Upper lobe of left lung (tissue), 6 donors: Measurements from ENCODE around the gene PKNOX1. TPM values are rescaled to one million over a fixed set of nuclear protein-coding genes. Genes with fewer than 3 reads are reported as not detected.
"Not testable (repeated sequence)": the region's sequence is repeated elsewhere in the genome, so short reads cannot be mapped to it uniquely, and the experiment has no call there.

Experiments
- ATAC-seq, 2 donors: fragments of 200-7000 bp; cut with Tn5 transposase; one replicate each; pipeline ENCODE4 v1.9.1; 2022; ENCODE audit warnings: mild to moderate bottlenecking in 2 of 2, moderate library complexity in 2 of 2; ENCODE audit not compliant: low FRiP score in 2 of 2
- DNase-seq, 2 donors: peaks; one replicate each; pipeline ENCODE4 v3.0.0-alpha.2; 2019 to 2020
- H3K27ac ChIP-seq, 4 donors: fragments of 200-600 bp; sonication (generic); one replicate each; pipeline ENCODE4 v1.5.1; 2016 to 2019
- H3K27me3 ChIP-seq, 4 donors: fragments of 200-600 bp; sonication (generic); one replicate each; pipeline ENCODE4 v1.5.1; 2017 to 2019
- H3K36me3 ChIP-seq, 4 donors: fragments of 200-600 bp; sonication (generic); one replicate each; pipeline ENCODE4 v1.5.1; 2016 to 2019
- H3K4me1 ChIP-seq, 4 donors: fragments of 200-600 bp; sonication (generic); one replicate each; pipeline ENCODE4 v1.5.1; 2018 to 2019
- H3K4me3 ChIP-seq, 4 donors: fragments of 200-600 bp; sonication (generic); one replicate each; pipeline ENCODE4 v1.5.1; 2017 to 2019; ENCODE audit warnings: mild to moderate bottlenecking in 2 of 4, moderate library complexity in 1 of 4
- H3K9me3 ChIP-seq, 4 donors: fragments of 200-600 bp; sonication (generic); one replicate each; pipeline ENCODE4 v1.5.1; 2018 to 2019
- EP300 ChIP-seq, 4 donors: sonication (generic); formaldehyde crosslinking; IDR thresholded peaks; one replicate each; pipeline ENCODE4 v1.5.1; 2017; ENCODE audit warnings: antibody characterized with exemption in 4 of 4, control low read depth in 2 of 4
- POLR2A ChIP-seq, 4 donors: fragments of 450-650 bp; IDR thresholded peaks; one replicate each; pipeline ENCODE4 v1.5.1; 2016 to 2017; ENCODE audit warnings: antibody characterized with exemption in 4 of 4, mild to moderate bottlenecking in 2 of 4
- POLR2AphosphoS5 ChIP-seq, 2 donors: sonication (generic); formaldehyde crosslinking; IDR thresholded peaks; one replicate each; pipeline ENCODE4 v1.5.1; 2017; ENCODE audit warnings: antibody characterized with exemption in 2 of 2
- WGBS, 2 donors: methylation state at CpG; one replicate each; pipeline ENCODE4 v1.1.5; 2017 to 2018; 5-methylcytosine and 5-hydroxymethylcytosine counted together
- total RNA-seq, 6 donors: library from RNA; depleted of rRNA in 4 of 6; stranded (reverse); fragments of >200 nt in 4 of 6; gene quantifications; one replicate each; pipeline versions ENCODE4 v1.1.0 to v1.2.1, GENCODE V29; 2016 to 2021
- TF ChIP-seq, protein P1 (sequence below), 6 experiments: fragments of 450-650 bp in 4 of 6; fragments of 200-600 bp in 2 of 6; sonication (generic) in 2 of 6; IDR thresholded peaks; one replicate each; pipeline ENCODE4 v1.5.1; 2016 to 2019; ENCODE audit warnings: antibody characterized with exemption in 6 of 6
- donor health status: DM: no; HTN: no; CAD: no; lungs with moderate emphysema.
- donor health status: DM: no; HTN: yes; CAD: no; lungs with severe emphysema.

Gene PKNOX1
- total RNA-seq, 6 donors from 2014 or later: 9.7 to 54.5 (median 11.5) TPM

DNA sequence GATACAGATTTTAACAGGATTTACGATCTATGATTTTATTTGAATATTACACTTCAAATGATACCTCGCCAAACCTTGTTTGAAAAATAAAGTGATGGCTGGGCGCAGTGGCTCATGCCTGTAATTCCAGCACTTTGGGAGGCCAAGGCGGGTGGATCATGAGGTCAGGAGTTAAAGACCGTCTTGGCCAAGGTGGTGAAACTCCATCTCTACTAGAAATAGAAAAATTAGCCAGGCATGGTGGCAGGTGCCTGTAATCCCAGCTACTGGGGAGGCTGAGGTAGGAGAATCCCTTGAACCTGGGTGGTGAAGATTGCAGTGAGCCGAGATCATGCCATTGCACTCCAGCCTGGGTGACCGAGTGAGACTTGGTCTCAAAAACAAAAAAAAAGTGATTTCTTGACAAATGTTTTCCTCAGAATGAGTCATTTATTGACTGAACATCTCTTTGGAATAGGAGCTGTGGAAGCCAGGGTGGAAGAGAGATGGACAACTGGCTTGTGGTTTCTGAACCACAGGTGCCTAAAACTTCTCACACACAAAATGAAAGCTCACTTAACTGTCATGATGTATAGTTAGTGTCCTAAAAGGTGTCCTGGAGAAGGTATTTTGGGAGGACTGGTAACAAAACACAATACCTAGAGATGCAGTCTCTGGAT lies 11.9 kb downstream of the PKNOX1 start:
- TF ChIP-seq POLR2AphosphoS5 (IDR thresholded peaks at IDR 0.05) (no peak), EP300 (IDR thresholded peaks at IDR 0.05) (no peak), POLR2A (IDR thresholded peaks at IDR 0.05) (no peak)
- TF ChIP-seq, protein P1, sequence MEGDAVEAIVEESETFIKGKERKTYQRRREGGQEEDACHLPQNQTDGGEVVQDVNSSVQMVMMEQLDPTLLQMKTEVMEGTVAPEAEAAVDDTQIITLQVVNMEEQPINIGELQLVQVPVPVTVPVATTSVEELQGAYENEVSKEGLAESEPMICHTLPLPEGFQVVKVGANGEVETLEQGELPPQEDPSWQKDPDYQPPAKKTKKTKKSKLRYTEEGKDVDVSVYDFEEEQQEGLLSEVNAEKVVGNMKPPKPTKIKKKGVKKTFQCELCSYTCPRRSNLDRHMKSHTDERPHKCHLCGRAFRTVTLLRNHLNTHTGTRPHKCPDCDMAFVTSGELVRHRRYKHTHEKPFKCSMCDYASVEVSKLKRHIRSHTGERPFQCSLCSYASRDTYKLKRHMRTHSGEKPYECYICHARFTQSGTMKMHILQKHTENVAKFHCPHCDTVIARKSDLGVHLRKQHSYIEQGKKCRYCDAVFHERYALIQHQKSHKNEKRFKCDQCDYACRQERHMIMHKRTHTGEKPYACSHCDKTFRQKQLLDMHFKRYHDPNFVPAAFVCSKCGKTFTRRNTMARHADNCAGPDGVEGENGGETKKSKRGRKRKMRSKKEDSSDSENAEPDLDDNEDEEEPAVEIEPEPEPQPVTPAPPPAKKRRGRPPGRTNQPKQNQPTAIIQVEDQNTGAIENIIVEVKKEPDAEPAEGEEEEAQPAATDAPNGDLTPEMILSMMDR (IDR thresholded peaks at IDR 0.05): no peak
- no peak for ATAC-seq
- H3K27ac ChIP-seq: no peak overlapping the region
- H3K27me3 ChIP-seq: no peaks in the 10 kb centered on the region
- no peak overlapping the region for H3K4me3 ChIP-seq
- no peaks in the 10 kb centered on the region for H3K9me3 ChIP-seq
- peaks cover 0 to 4% (median 3%) of the 10 kb centered on the region in 4 donors for H3K4me1 ChIP-seq
- no peaks in the 10 kb centered on the region for H3K36me3 ChIP-seq
- DNase-seq: no peak
- 93 to 94% methylated on average over 7 of the region's 7 CpGs for WGBS, 2 donors

DNA sequence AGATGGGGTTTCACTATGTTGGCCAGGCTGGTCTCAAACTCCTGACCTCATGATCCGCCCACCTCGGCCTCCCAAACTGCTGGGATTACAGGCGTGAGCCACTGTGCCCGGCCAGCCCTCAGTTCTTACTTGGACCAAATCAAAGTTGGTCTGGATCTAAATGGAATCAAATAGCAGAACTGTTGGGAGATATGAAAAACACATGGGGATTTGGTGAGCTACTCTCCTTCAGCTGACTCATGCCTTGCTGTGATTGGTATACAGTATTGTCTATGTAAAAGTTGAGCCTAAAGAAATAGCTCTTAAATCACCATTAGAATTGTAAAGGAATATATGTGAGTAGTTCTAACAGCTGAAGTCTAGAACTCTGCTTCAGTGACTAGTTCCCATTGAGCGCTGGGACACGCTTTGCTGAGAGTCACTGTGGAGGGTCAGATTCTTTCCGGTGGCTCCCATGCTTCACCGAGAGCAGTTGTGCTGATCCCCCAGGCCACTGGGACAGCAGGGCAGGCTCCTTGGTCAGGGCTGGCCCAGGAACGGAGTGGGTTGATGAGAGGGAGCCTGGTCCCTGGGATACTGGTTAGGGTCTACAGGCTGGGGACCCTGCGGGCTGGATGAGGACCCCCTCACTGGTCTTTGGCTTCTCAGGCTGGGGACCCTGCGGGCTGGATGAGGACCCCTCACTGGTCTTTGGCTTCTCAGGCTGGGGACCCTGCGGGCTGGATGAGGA lies 14.0 kb downstream of the PKNOX1 start:
- Histone ChIP-seq H3K36me3 (peaks cover 0 to 6% (median 0%) of the 10 kb centered on the region in 4 donors), H3K9me3 (no peaks in the 10 kb centered on the region), H3K27ac (no peak overlapping the region), H3K27me3 (no peaks in the 10 kb centered on the region), H3K4me1 (peaks cover 0 to 3% (median 0%) of the 10 kb centered on the region in 4 donors), H3K4me3 (no peak overlapping the region)
- DNase-seq (no peak), ATAC-seq (no peak)
- TF ChIP-seq, protein P1 (IDR thresholded peaks at IDR 0.05): no peak
- TF ChIP-seq EP300 (IDR thresholded peaks at IDR 0.05) (no peak), POLR2AphosphoS5 (IDR thresholded peaks at IDR 0.05) (no peak), POLR2A (IDR thresholded peaks at IDR 0.05) (no peak)
- 85 to 94% methylated on average over 7 to 12 of the region's 12 CpGs for WGBS, 2 donors

DNA sequence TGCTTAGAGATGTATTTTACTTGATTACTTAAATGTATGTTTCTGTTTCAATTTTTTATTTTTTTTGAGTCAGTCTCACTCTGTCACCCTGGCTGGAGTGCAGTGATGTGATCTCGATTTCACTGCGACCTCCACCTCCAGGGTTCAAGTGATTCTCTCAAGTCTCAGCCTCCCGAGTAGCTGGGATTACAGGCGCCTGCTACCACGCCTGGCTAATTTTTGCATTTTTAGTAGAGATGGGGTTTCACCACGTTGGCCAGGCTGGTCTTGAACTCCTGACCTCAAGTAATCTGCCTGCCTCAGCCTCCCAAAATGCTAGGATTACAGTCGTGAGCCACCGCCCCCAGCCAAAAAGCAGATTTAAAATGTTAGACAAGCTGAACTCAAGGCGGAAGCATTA lies 15.0 kb downstream of the PKNOX1 start:
- DNase-seq, H3K4me3 ChIP-seq, H3K36me3 ChIP-seq, ATAC-seq, H3K27me3 ChIP-seq, H3K27ac ChIP-seq, H3K4me1 ChIP-seq, H3K9me3 ChIP-seq: not testable (repeated sequence)
- WGBS, 2 donors: 85 to 90% methylated on average over 9 of the region's 9 CpGs

DNA sequence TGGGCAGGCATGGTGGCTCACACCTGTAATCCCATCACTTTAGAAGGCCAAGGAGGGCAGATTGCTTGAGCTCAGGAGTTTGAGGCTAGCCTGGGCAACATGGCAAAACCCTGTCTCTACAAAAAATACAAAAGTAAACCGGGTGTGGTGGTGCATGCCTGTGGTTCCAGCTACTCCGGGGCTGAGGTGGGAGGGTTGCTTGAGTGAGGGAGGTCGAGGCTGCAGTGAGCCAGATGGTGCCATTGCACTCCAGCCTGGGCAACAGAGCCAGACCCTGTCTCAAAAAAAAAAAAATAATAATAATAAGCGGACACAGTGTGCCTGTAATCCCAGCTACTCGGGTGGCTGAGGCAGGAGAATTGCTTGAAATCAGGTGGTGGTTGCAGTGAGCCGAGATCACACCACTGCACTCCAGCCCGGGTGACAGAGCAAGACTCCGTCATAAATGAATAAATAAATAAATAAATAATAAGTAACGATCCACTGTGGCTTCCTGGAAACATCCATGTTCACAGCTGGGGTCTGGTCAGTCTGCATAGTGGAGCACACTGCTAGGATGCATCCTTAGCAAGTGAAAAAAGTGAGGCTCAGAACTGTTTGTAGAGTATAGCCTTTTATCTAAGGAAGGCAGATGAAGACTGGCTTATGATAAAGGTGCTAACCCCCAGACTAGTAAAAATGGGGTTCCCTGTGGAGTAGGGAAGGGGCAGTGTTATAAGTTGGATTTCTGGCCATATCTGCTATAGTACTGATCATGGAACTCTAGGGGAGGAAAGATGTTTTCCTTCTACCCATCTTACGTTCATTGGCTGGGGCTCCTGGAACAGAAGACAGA lies 15.7 kb downstream of the PKNOX1 start:
- Histone ChIP-seq H3K4me3 (no peak overlapping the region), H3K27ac (no peak overlapping the region), H3K27me3 (no peaks in the 10 kb centered on the region), H3K4me1 (peaks cover 0 to 3% (median 0%) of the 10 kb centered on the region in 4 donors), H3K9me3 (no peaks in the 10 kb centered on the region), H3K36me3 (peaks cover 0 to 6% (median 0%) of the 10 kb centered on the region in 4 donors)
- WGBS, 2 donors: 71 to 74% methylated on average over 10 of the region's 10 CpGs
- no peak for DNase-seq
- no peak for ATAC-seq
- TF ChIP-seq, protein P1 (IDR thresholded peaks at IDR 0.05): no peak
- TF ChIP-seq POLR2A (IDR thresholded peaks at IDR 0.05): no peak
- TF ChIP-seq EP300 (IDR thresholded peaks at IDR 0.05): no peak
- TF ChIP-seq POLR2AphosphoS5 (IDR thresholded peaks at IDR 0.05): no peak
